Measurements from ENCODE around the gene LAMP1. TPM values are rescaled to one million over a fixed set of nuclear protein-coding genes. Genes with fewer than 3 reads are reported as not detected.

Gene LAMP1
- total and polyA plus RNA-seq, 2 donors (not counting 1 experiment from before 2014, with no cell fraction given) = 52.1 to 96.1 TPM

- POLR2A ChIA-PET = no interaction called here
- no peak overlapping the region for H3K27ac Mint-ChIP-seq
- no peak for ATAC-seq (ENCODE audit: low read depth)
Measured at GRCh38 chr13:113273851-113274590, 23.0 kb upstream of the LAMP1 start.

More at GRCh38 chr13:113273851-113274590, 23.0 kb upstream of the LAMP1 start:
- Mint-ChIP-seq H3K27me3 (peaks cover 15% of the 10 kb centered on the region), H3K4me3 (no peak overlapping the region), H3K4me1 (no peaks in the 10 kb centered on the region), H3K9me3 (ENCODE audit: insufficient read depth) (no peaks in the 10 kb centered on the region)
- no peaks in the 10 kb centered on the region for H3K9me3 ChIP-seq (ENCODE audit: control extremely low read depth in 1 of 3, control insufficient read depth in 2 of 3, insufficient read depth in 1 of 3, low read length in 2 of 3)
- no peak overlapping the region for H3K4me3 ChIP-seq (ENCODE audit: control extremely low read depth in 1 of 5, extremely low read depth in 1 of 5, insufficient read depth in 1 of 5, low read depth in 2 of 5, low read length in 4 of 5)
- 31% methylated on average over 14 of the region's 15 CpGs for WGBS (ENCODE audit: insufficient coverage)
- no peak overlapping the region for H2AFZ ChIP-seq (ENCODE audit: insufficient read depth, low read depth, low read length, poor library complexity, severe bottlenecking)
- TF ChIP-seq CTCF (IDR thresholded peaks at IDR 0.05) (no peak), EZH2 (IDR thresholded peaks at IDR 0.05; ENCODE audit: borderline replicate concordance, insufficient read depth, low read depth, low read length, poor library complexity, severe bottlenecking) (no peak)
- H3K79me2 ChIP-seq (ENCODE audit: control insufficient read depth, insufficient read depth, low read length) = no peaks in the 10 kb centered on the region
- H3K27ac ChIP-seq (ENCODE audit: low read length in 2 of 2) = no peak overlapping the region
- H3K4me2 ChIP-seq (replicated peaks; ENCODE audit: low read depth, low read length, poor library complexity, severe bottlenecking) = no peak overlapping the region
- intact Hi-C loops (cut with micrococcal nuclease) = loop anchor here (2.0 kb wide), 1 partner anchor 177 kb away; no protein-coding TSS in a partner anchor
- no peaks in the 10 kb centered on the region for H3K36me3 ChIP-seq (replicated peaks in 1 of 2; ENCODE audit: control extremely low read depth in 1 of 2, control insufficient read depth in 1 of 2, extremely low read depth in 1 of 2, insufficient read depth in 2 of 2, low read length in 1 of 2)
- CTCF ChIA-PET = interaction anchor here (1.1 to 2.2 kb wide), 2 partner anchors 178 to 288 kb away, joined by 3 to 7 read pairs; no protein-coding TSS in a partner anchor
- H3K27me3 ChIP-seq (replicated peaks in 1 of 4; ENCODE audit: control extremely low read depth in 1 of 4, control insufficient read depth in 3 of 4, insufficient read depth in 4 of 4, low read length in 3 of 4) = no peaks in the 10 kb centered on the region
- no peak for DNase-seq
- no peak overlapping the region for H3K9ac ChIP-seq (ENCODE audit: low read length)
- no peaks in the 10 kb centered on the region for H4K20me1 ChIP-seq (ENCODE audit: control insufficient read depth, insufficient read depth, low read length, poor library complexity, severe bottlenecking)
- no peaks in the 10 kb centered on the region for H3K4me1 ChIP-seq (ENCODE audit: control insufficient read depth in 2 of 2, insufficient read depth in 2 of 2, low read length in 2 of 2)
